ENCODE measurements around the gene GALNT2.

GALNT2 gene

GRCh38 chr1:230174471-230175162 lies 107.6 kb downstream of the GALNT2 start:
- DNase-seq (ENCODE audit: insufficient read length, low spot score) (no peak), FAIRE-seq (no peak)

- DNase-seq (ENCODE audit: insufficient read length, low spot score) (no peak), FAIRE-seq (no peak)
Measured at GRCh38 chr1:230175163-230175747, 108.2 kb downstream of the GALNT2 start.

GRCh38 chr1:230175839-230176238 lies 108.8 kb downstream of the GALNT2 start:
- FAIRE-seq: no peak
- no peak for DNase-seq (ENCODE audit: insufficient read length, low spot score)

- no peak for DNase-seq (ENCODE audit: insufficient read length, low spot score)
- FAIRE-seq: no peak
Measured at GRCh38 chr1:230176326-230176725, 109.3 kb downstream of the GALNT2 start.

GRCh38 chr1:230176871-230177411 lies 109.9 kb downstream of the GALNT2 start:
- FAIRE-seq (no peak), DNase-seq (ENCODE audit: insufficient read length, low spot score) (no peak)

GRCh38 chr1:230179249-230179648 lies 112.2 kb downstream of the GALNT2 start:
- FAIRE-seq (no peak), DNase-seq (ENCODE audit: insufficient read length, low spot score) (no peak)

- DNase-seq (ENCODE audit: insufficient read length, low spot score): no peak
- no peak for FAIRE-seq
Measured at GRCh38 chr1:230185076-230186001, 118.3 kb downstream of the GALNT2 start.

- DNase-seq (ENCODE audit: insufficient read length, low spot score) (peak; percentile 72), FAIRE-seq (no peak)
Measured at GRCh38 chr1:230186003-230186863, 119.2 kb downstream of the GALNT2 start.

GRCh38 chr1:230186874-230187273 lies 119.8 kb downstream of the GALNT2 start:
- no peak for FAIRE-seq
- DNase-seq (ENCODE audit: insufficient read length, low spot score): no peak

DNA sequence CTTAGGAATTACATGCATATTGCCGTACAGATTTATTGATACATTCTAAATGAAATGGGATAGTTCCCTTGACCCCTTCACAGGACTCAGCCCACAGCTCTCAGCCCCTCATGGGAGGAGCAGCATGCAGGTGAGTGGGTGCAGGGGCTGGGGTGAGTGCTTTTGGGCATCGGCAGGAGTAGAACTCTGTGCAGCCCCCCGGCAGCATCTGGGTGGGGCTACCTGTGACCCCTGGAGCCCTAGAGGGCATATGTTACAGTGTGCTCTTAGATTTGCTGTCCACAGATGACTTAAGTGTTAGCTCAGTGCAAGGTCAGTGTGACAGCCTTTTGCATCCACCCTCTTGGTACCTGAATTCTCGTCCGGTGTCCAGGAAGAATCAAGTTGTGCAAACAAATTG lies 120.3 kb downstream of the GALNT2 start:
- no peak for DNase-seq (ENCODE audit: insufficient read length, low spot score)
- no peak for FAIRE-seq

- FAIRE-seq (no peak), DNase-seq (ENCODE audit: insufficient read length, low spot score) (no peak)
Measured at GRCh38 chr1:230188826-230189225, 121.8 kb downstream of the GALNT2 start.

DNA sequence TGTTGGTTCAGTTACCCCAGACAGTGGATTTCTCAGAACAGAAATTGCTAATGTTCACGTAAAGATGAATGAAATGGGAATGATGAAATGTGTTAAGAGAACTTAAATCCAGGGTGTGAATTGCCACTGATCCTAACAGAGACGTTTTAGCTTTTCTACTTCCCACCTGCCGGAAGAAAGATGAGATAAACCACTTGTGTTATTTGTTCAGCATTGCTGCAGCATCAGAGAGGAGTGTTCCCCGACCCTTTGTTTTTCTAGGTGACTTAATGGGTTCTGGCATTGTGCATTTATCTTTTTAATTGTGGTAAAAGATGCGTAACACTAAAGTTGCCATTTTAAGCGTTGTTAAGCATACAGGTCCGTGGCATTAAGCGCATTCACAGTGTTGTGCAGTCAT lies 122.3 kb downstream of the GALNT2 start:
- FAIRE-seq (no peak), DNase-seq (ENCODE audit: insufficient read length, low spot score) (no peak)

- no peak for DNase-seq (ENCODE audit: insufficient read length, low spot score)
- no peak for FAIRE-seq
Measured at GRCh38 chr1:230189824-230190223, 122.8 kb downstream of the GALNT2 start.

DNA sequence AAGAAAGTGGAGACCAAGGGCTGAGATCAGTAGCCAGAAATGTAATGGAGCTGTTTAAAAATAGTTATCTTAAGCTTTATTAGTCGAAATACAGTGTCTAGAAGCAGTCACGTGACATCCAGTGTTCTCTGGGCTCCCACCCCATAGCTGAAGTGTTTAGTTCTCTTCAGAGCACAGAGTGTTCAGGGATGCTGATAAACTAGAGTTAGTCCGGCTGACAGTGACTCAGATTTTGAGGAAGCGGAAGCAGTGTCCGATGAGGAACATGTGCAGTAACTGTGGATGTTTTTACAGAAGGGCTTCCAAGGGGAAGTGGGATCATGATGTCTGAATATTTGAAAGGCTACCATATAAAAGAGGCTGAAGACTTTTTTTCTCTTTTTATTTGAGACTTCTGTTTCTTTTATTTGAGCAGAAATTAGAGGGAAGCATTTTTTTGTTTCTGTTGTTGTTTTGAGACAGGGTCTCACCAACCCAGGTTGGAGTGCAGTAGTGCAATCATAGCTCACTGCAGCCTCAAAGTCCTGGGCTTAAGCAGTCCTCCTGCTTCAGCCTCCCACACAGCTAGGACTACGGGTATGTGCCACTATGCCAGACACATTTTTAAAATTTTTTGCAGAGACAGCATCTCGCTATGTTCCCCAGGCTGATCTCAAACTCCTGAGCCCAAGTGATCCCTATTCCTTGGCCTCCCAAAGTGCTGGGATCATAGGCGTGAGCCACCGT lies 124.2 kb downstream of the GALNT2 start:
- FAIRE-seq (no peak), DNase-seq (ENCODE audit: insufficient read length, low spot score) (no peak)

DNA sequence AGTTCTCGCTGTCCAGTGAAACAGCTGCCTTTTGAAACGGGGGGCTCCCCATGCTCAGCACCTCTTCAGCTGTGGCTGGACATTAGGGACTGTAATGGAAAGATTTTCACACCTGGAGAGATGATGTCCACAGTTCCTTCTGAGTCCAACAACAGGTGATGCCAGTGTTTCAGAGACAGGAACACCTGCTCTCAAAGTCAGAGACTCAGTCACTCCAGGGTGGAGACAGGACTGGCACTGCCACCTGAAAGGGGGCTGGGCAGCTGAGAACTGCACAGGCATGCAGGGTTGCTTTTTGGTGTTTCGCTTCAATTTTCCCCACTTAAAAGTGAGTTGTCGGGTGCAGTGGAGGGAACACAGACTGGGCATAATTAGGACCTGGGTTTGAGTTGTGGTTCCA lies 124.8 kb downstream of the GALNT2 start:
- DNase-seq (ENCODE audit: insufficient read length, low spot score): no peak
- FAIRE-seq: no peak

- FAIRE-seq: no peak
- DNase-seq (ENCODE audit: insufficient read length, low spot score): no peak
Measured at GRCh38 chr1:230194525-230194924, 127.5 kb downstream of the GALNT2 start.

- DNase-seq (ENCODE audit: insufficient read length, low spot score): no peak
- no peak for FAIRE-seq
Measured at GRCh38 chr1:230195199-230195598, 128.2 kb downstream of the GALNT2 start.

DNA sequence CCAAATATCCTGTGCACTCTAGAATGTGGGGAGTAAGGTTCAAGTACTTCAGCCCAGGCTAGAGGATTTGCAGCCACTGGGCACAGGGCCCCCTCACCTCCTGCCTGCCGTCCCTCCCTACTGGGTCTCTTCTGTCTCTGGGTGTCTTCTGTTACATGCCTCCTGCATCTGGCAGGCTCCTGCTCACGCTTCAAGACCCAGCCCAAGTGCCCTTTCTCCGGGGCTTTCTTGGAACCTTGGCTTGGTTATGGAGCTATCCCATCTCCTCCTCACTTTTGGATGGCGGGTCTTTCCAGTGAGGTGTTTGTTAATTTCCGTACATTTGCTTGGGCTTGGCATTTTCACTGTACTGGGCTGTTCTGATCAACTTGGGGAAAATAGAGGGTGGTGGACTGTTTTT lies 129.0 kb downstream of the GALNT2 start:
- FAIRE-seq (no peak), DNase-seq (ENCODE audit: insufficient read length, low spot score) (no peak)

- DNase-seq (ENCODE audit: insufficient read length, low spot score): no peak
- FAIRE-seq: no peak
Measured at GRCh38 chr1:230197644-230198567, 130.9 kb downstream of the GALNT2 start.
